ENCODE measurements around the gene NOL9. TPM values are rescaled to one million over a fixed set of nuclear protein-coding genes. Genes with fewer than 3 reads are reported as not detected.

NOL9 gene
- 7.1 and 7.9 TPM in 2 replicates for polyA plus RNA-seq (2012; rRNA removed)
- polyA plus RNA-seq (2012; cell fraction: cytosol; rRNA removed), result 7.0 and 7.7 TPM in 2 replicates
- polyA plus RNA-seq (2012; cell fraction: nucleus; rRNA removed), result 12.4 and 18.8 TPM in 2 replicates

GRCh38 chr1:6554031-6554906 is at the start of gene NOL9:
Gene NOL9 (minus strand): TSS chr1:6554513. CDS start chr1:6554502, 11 bp downstream.
- H3K27me3 ChIP-seq (ENCODE audit: insufficient read depth), result no peaks in the 10 kb centered on the region
- H3K27ac ChIP-seq (ENCODE audit: low read depth in 2 of 2, low read length in 1 of 2), result peak within 1 kb of the TSS; percentile 46 to 48; a peak in 3 of 4 replicates
- peak; percentile 99 for DNase-seq
- POLR2A ChIA-PET, result interaction anchor here (0.7 to 1.2 kb wide), 4 partner anchors 24 to 70 kb away, joined by 3 to 4 read pairs (median 4); partner anchors contain the start of gene KLHL21
- no peaks in the 10 kb centered on the region for H3K9me2 ChIP-seq
- peak within 1 kb of the TSS; percentile 82 to 86 for H3K4me3 ChIP-seq (ENCODE audit: low read depth in 2 of 2, low read length in 1 of 2)
- H3K9me3 ChIP-seq, result no peaks in the 10 kb centered on the region
- H4K20me1 ChIP-seq (ENCODE audit: insufficient read depth), result no peaks in the 10 kb centered on the region
- peak within 1 kb of the TSS; percentile 87 for H3K4me2 ChIP-seq
- peak within 1 kb of the TSS; percentile 91 for H3K9ac ChIP-seq
- WGBS (ENCODE audit: low lambda C conversion rate), result 9% methylated on average over 27 of the region's 87 CpGs
- peaks cover 6 to 7% of the 10 kb centered on the region in 2 experiments for H3K36me3 ChIP-seq (replicated peaks in 1 of 2; ENCODE audit: control insufficient read depth in 1 of 2, insufficient read depth in 2 of 2, low read length in 1 of 2)
- H3F3A ChIP-seq (replicated peaks; ENCODE audit: insufficient read depth), result no peaks in the 10 kb centered on the region
- peaks cover 33% of the 10 kb centered on the region for H3K79me2 ChIP-seq (ENCODE audit: insufficient read depth)
- CTCF ChIA-PET, result interaction anchor here (0.6 to 4.5 kb wide), 62 partner anchors 8 to 307 kb away, joined by 3 to 68 read pairs (median 5); partner anchors contain the start of genes KLHL21, PHF13, PLEKHG5 and ZBTB48
- peak within 1 kb of the TSS; percentile 95 for H2AFZ ChIP-seq (ENCODE audit: low read depth)
- peaks cover 0 to 14% of the 10 kb centered on the region in 2 experiments; a peak in 1 of 4 replicates for H3K4me1 ChIP-seq (ENCODE audit: control insufficient read depth in 1 of 2, insufficient read depth in 2 of 2, low read depth in 1 of 2, low read length in 1 of 2)
- peak; percentile 93 for TF ChIP-seq YY1 (IDR thresholded peaks at IDR 0.05; ENCODE audit: low read depth)
- TF ChIP-seq FOSL2 (IDR thresholded peaks at IDR 0.05; ENCODE audit: borderline replicate concordance, low read depth), result no peak
- peak; percentile 81 for TF ChIP-seq POLR2AphosphoS5 (IDR thresholded peaks at IDR 0.05; ENCODE audit: low read depth, low read length)
- TF ChIP-seq TCF12 (IDR thresholded peaks at IDR 0.05), result no peak
- TF ChIP-seq USF1 (IDR thresholded peaks at IDR 0.05; ENCODE audit: borderline replicate concordance, low read depth), result no peak
- TF ChIP-seq GATA2 (CRISPR knock-in tag; IDR thresholded peaks at IDR 0.05), result no peak
- no peak for TF ChIP-seq FOXJ3 (CRISPR knock-in tag; IDR thresholded peaks at IDR 0.05)
- TF ChIP-seq MAX (IDR thresholded peaks at IDR 0.05; ENCODE audit: low read depth), result peak; percentile 67
- TF ChIP-seq TEAD4 (IDR thresholded peaks at IDR 0.05; ENCODE audit: borderline replicate concordance, insufficient read depth), result no peak
- TF ChIP-seq CHD2 (IDR thresholded peaks at IDR 0.05; ENCODE audit: low read length, partially characterized antibody), result peak; percentile 100
- peak in 1 of 2 experiments; percentile 8; a peak in 1 of 4 replicates for TF ChIP-seq EP300 (IDR thresholded peaks at IDR 0.05; ENCODE audit: borderline replicate concordance in 1 of 2, low read depth in 1 of 2, low read length in 1 of 2)
- peak; percentile 61 for TF ChIP-seq RAD21 (IDR thresholded peaks at IDR 0.05; ENCODE audit: low read length)
- TF ChIP-seq PBX3 (IDR thresholded peaks at IDR 0.05), result no peak
- TF ChIP-seq NFIC (IDR thresholded peaks at IDR 0.05; ENCODE audit: borderline replicate concordance), result no peak
- TF ChIP-seq TAF1 (IDR thresholded peaks at IDR 0.05; ENCODE audit: borderline replicate concordance, low read depth, low read length), result peak; percentile 93
- 0 out of 2 replicates have a peak, but pooled peaks have one; percentile 30 for TF ChIP-seq RCOR1 (IDR thresholded peaks at IDR 0.05; ENCODE audit: low read length)
- peak; percentile 57 for TF ChIP-seq MXI1 (IDR thresholded peaks at IDR 0.05; ENCODE audit: low read depth, low read length)
- no peak for TF ChIP-seq EZH2phosphoT487 (IDR thresholded peaks at IDR 0.05; ENCODE audit: borderline replicate concordance, low read depth)
- TF ChIP-seq SMC3 (IDR thresholded peaks at IDR 0.05; ENCODE audit: low read depth, low read length), result peak; percentile 59
- TF ChIP-seq RXRA (IDR thresholded peaks at IDR 0.05; ENCODE audit: borderline replicate concordance, low read depth), result no peak
- peak; percentile 99 for TF ChIP-seq ZBTB33 (IDR thresholded peaks at IDR 0.05; ENCODE audit: borderline replicate concordance, low read depth)
- no peak for TF ChIP-seq RFX5 (IDR thresholded peaks at IDR 0.05; ENCODE audit: low read length)
- no peak for TF ChIP-seq GABPA (IDR thresholded peaks at IDR 0.05; ENCODE audit: low read depth)
- no peak for TF ChIP-seq NRF1 (IDR thresholded peaks at IDR 0.05; ENCODE audit: low read depth, low read length)
- no peak for TF ChIP-seq ELF1 (IDR thresholded peaks at IDR 0.05)
- peak; percentile 77 for TF ChIP-seq CTCF (IDR thresholded peaks at IDR 0.05)
- peak; percentile 95; the same call in 1 of the 2 replicates for TF ChIP-seq SIN3A (IDR thresholded peaks at IDR 0.05; ENCODE audit: borderline replicate concordance, low read depth, low read length)
- no peak for TF ChIP-seq JUND (IDR thresholded peaks at IDR 0.05)
